ENCODE results near the gene ZNF831.

ZNF831 gene

GRCh38 chr20:59179988-59180387 is 16.4 kb downstream of the ZNF831 start:
- no peak for DNase-seq (ENCODE audit: low read depth, low spot score)

DNA sequence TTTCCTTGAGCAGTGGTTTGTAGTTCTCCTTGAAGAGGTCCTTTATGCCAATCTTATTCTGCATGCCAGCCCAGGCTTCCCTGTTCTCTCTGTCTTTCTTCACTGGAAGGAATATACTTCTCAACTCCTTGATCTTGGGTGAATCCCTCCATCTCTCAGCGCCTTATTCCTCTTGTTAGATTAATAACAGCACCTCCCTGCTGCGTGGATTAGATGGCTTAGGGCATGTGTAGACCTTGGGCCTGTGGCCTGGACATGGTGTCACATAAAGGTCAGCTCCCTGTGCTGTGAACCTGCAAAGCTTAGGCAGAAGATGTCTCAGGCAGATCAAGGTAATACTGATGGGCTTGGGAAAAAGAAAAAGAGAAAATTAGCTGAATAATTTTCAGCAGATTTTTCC is 18.3 kb downstream of the ZNF831 start:
- DNase-seq (ENCODE audit: low read depth, low spot score): no peak

DNA sequence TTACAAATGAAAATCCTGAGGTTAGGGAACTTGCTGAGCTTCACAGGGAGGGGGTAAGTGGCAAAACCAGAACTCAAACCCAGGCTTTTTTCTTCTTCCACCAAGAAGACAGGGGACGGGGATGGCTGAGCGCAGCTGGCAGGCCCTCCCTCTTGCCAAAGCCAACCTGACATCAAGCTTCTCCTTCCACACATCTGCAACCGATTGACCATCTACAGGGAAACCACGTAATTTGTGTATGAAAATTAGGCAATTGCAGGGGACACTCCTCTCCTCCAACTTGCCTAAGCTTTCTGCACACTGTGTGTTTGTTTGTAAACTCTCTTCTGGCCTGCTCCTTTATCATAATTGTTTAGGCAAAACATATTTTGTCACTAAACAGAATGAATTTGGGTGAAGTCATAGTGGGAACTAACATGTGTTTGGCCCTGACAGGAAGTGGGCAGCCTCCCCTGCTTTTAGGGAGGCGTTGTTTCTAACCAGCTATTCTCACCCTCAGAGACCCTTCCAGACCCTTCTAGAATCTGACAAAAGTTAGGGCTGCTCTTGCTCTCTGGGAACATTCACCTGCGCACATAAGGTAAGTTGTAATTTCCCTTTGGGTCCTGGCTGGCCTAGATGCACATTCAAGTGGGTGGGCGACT is 18.9 kb downstream of the ZNF831 start:
- no peak for DNase-seq (ENCODE audit: low read depth, low spot score)

DNA sequence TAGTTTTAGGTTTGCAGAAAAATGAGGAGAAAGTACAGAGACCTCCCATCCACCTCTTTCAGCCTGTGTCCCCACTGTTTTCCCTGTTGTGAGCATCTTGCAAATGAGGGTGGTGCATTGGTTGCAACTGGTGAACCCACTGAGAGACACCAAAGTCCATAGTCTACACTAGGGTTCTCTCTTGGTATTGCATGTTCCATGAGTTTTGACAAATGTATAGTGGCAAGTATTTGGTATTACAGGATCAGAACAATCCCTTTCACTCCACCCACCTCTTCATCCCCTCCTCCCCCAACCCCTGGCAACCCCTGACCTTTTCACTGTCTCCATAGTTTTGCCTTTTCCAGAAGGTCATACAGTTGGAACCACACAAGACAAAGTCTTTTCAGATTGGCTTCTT is 20.1 kb downstream of the ZNF831 start:
- no peak for DNase-seq (ENCODE audit: low read depth, low spot score)

- no peak for DNase-seq (ENCODE audit: low read depth, low spot score)
Measured at GRCh38 chr20:59184880-59185447, 21.3 kb downstream of the ZNF831 start.

- DNase-seq (ENCODE audit: low read depth, low spot score): no peak
Measured at GRCh38 chr20:59185809-59186208, 22.2 kb downstream of the ZNF831 start.

DNA sequence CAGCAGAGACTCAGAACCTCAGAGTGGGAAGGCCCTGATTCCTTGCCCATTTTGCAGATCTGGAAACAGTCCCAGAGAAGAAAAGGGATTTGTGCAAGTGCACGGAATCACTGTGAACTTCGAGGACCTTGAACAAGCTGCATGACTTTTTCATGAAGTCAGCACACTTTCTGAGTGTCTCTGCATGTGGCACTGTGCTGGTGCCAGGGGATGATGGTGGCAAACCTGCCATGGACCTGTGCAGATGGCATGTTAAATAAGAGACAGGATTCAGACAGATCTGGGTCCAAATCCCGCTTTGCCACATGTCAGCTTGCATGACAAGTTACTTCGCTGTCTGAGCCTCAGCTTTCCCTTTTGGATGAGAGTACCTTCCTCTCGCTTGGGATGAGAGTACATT is 26.8 kb downstream of the ZNF831 start:
- DNase-seq (ENCODE audit: low read depth, low spot score): no peak

- DNase-seq (ENCODE audit: low read depth, low spot score): no peak
Measured at GRCh38 chr20:59191036-59191755, 27.6 kb downstream of the ZNF831 start.

DNA sequence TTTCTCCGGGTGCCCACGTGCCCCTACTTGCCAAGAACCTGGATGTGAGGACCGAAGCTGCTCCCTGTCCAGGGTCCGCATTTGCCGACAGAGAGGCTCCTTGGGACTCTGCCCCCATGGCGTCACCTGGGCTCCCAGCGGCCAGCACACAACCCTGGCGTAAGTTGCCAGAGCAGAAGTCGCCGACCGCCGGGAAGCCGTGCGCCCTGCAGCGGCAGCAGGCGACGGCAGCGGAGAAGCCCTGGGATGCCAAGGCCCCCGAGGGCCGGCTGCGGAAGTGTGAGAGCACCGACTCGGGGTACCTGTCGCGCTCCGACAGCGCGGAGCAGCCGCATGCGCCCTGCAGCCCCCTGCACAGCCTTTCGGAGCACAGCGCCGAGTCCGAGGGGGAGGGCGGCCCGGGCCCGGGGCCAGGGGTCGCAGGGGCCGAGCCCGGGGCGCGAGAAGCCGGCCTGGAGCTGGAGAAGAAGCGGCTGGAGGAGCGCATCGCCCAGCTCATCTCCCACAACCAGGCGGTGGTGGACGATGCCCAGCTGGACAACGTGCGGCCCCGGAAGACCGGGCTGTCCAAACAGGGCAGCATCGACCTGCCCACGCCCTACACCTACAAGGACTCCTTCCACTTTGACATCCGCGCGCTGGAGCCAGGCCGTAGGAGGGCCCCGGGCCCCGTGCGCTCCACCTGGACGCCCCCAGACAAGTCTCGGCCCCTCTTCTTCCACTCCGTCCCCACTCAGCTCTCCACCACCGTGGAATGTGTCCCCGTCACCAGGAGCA is 28.3 kb downstream of the ZNF831 start:
- DNase-seq (ENCODE audit: low read depth, low spot score): no peak

- DNase-seq (ENCODE audit: low read depth, low spot score): no peak
Measured at GRCh38 chr20:59192533-59192896, 28.9 kb downstream of the ZNF831 start.

GRCh38 chr20:59193325-59193724 is 29.7 kb downstream of the ZNF831 start:
- no peak for DNase-seq (ENCODE audit: low read depth, low spot score)

DNA sequence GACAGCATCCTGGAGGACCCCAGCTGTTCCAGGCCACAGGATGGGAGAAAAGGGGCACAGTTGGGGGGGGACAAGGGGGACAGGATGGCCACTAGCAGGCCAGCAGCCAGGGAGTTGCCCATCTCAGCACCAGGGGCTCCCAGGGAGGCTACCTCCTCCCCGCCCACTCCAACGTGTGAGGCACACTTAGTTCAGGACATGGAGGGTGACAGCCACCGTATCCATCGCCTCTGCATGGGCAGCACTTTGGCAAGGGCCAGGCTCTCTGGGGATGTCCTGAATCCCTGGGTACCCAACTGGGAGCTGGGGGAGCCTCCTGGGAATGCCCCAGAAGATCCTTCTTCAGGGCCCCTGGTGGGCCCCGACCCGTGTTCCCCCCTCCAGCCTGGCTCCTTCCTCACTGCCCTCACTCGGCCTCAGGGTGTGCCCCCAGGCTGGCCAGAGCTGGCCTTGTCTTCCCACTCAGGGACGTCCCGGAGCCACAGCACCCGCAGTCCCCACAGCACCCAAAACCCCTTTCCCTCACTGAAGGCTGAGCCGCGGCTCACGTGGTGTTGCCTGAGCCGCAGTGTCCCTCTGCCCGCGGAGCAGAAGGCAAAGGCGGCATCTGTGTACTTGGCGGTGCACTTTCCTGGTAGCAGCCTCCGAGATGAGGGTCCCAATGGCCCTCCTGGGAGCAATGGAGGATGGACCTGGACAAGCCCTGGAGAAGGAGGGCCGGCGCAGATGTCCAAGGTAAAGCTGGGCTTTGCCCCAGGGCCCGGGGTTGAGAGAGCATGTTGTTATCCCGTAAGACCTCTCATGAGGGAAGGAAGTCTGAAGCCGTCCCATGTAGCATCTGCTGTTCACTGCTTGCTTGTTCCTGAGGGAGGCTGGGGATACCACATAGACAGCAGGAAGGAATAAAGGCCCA is 30.7 kb downstream of the ZNF831 start:
- no peak for DNase-seq (ENCODE audit: low read depth, low spot score)

- no peak for DNase-seq (ENCODE audit: low read depth, low spot score)
Measured at GRCh38 chr20:59195316-59195993, 31.8 kb downstream of the ZNF831 start.

GRCh38 chr20:59204165-59204894 is 40.7 kb downstream of the ZNF831 start:
- no peak for DNase-seq (ENCODE audit: low read depth, low spot score)

- no peak for DNase-seq (ENCODE audit: low read depth, low spot score)
Measured at GRCh38 chr20:59205044-59205443, 41.4 kb downstream of the ZNF831 start.

GRCh38 chr20:59207235-59207634 is 43.6 kb downstream of the ZNF831 start:
- no peak for DNase-seq (ENCODE audit: low read depth, low spot score)

GRCh38 chr20:59207742-59208357 is 44.2 kb downstream of the ZNF831 start:
- no peak for DNase-seq (ENCODE audit: low read depth, low spot score)

DNA sequence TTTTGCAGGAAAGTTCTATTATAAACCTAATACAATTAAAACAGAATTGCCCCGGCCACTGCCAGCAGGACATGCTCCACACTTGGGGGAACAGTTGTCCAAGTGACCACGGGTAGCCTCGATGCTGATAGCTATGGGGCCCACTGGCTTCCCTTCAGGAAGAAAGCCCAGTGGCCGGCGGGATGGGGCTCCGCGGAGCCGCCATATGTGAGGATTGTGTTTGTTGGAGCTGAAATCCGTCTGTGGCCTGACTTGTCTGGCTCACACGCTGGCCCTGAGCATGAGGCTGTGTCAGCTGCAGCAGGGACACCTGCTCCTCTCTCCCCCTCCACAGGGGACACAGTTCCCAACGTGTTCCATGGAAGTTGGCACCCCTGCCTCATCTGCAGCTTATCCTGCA is 46.6 kb downstream of the ZNF831 start:
- no peak for DNase-seq (ENCODE audit: low read depth, low spot score)

DNA sequence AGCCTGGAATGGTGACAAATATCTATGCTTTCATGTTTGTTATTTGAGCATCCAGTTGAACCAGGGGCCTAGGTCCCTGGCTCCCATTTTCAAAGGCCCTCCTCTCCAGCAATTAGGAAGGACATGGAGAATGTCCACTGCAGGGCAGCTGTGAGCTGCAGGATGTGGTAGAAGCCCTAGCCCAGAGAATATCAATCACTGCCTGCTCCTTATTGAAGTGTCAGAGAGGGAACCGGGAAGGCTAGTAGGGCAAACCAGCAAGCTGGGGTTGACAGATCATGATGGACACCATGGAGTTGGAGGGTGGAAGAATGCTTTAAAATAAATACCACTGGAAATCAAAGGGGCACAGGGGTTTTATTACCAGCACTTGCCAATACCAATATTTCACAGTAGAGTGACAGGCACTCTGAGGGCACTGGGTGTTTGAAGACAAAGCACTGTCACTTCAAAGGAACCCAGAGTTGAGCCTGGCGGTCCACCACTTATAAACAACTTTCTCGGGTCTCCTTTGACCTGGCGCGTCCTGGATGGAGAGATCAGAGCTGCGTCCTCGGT is 47.7 kb downstream of the ZNF831 start:
- no peak for DNase-seq (ENCODE audit: low read depth, low spot score)
